PC-9 (cell line): ENCODE data around the gene DNASE1L1. TPM values are rescaled to one million over a fixed set of nuclear protein-coding genes. Genes with fewer than 3 reads are reported as not detected.

ENCODE experiments used
- BruUV-seq: library from RNA; stranded (reverse); fragments of 400-500 nt; replicated peaks from 2 replicates; lab custom pipeline; 2021; lab: Mats Ljungman, UMichigan
- CTCF ChIA-PET: fragments of 300-600 bp; sonication (Branson Sonifier 250); formaldehyde crosslinking; loops from one replicate; lab custom pipeline; 2022; ENCODE audit warnings: antibody characterized with exemption; lab: Charles Lee
- POLR2A ChIA-PET: fragments of 300-600 bp; sonication (Branson Sonifier 250); formaldehyde crosslinking; loops from one replicate; lab custom pipeline; 2022; ENCODE audit warnings: antibody characterized with exemption; ENCODE audit not compliant: unreplicated experiment; lab: Charles Lee
- DNase-seq, 2 experiments: peaks; one replicate each; pipeline versions ENCODE4 v3.0.0 to v3.0.0-alpha.2; 2015 to 2022; ENCODE audit warnings: mixed read lengths in 1 of 2
- H2AFZ ChIP-seq: fragments of 200-600 bp; sonication (generic); 2 replicates; pipeline ENCODE4 v1.8.1; 2017; ENCODE audit warnings: antibody characterized with exemption
- H3F3A ChIP-seq: fragments of 200-600 bp; sonication (generic); 2 replicates; pipeline ENCODE4 v1.8.1; 2017; ENCODE audit warnings: antibody characterized with exemption, mild to moderate bottlenecking, low read depth; ENCODE audit not compliant: insufficient read depth
- H3K27ac ChIP-seq: fragments of 200-600 bp; sonication (generic); 2 replicates; pipeline ENCODE4 v1.6.1; 2016; ENCODE audit warnings: mixed run types
- H3K27me3 ChIP-seq: fragments of 200-600 bp; sonication (generic); 2 replicates; pipeline ENCODE4 v1.6.1; 2016; ENCODE audit warnings: low read depth, mixed run types; ENCODE audit not compliant: insufficient read depth
- H3K36me3 ChIP-seq: fragments of 200-600 bp; sonication (generic); 2 replicates; pipeline ENCODE4 v1.6.1; 2016; ENCODE audit warnings: low read depth, mixed run types
- H3K4me1 ChIP-seq: fragments of 200-600 bp; sonication (generic); replicated peaks from 2 replicates; pipeline ENCODE4 v1.6.1; 2016; ENCODE audit warnings: mixed run types; ENCODE audit not compliant: insufficient read depth
- H3K4me2 ChIP-seq: fragments of 200-600 bp; sonication (generic); 2 replicates; pipeline ENCODE4 v1.6.1; 2017; ENCODE audit warnings: mixed run types
- H3K4me3 ChIP-seq: fragments of 200-600 bp; sonication (generic); 2 replicates; pipeline ENCODE4 v1.6.1; 2016; ENCODE audit warnings: mixed run types
- H3K79me2 ChIP-seq: fragments of 200-600 bp; sonication (generic); 2 replicates; pipeline ENCODE4 v1.6.1; 2017; ENCODE audit warnings: low read depth, mixed run types
- H3K9me2 ChIP-seq: fragments of 200-600 bp; sonication (generic); 2 replicates; pipeline ENCODE4 v1.8.1; 2017; ENCODE audit warnings: mild to moderate bottlenecking; ENCODE audit not compliant: insufficient read depth
- H3K9me3 ChIP-seq: fragments of 200-600 bp; sonication (generic); 2 replicates; pipeline ENCODE4 v1.8.1; 2016; ENCODE audit warnings: low read depth; ENCODE audit not compliant: insufficient read depth
- H4K20me1 ChIP-seq: fragments of 200-600 bp; sonication (generic); 2 replicates; pipeline ENCODE4 v1.8.1; 2017; ENCODE audit not compliant: insufficient read depth
- EZH2 ChIP-seq: fragments of 200-600 bp; sonication (generic); IDR thresholded peaks from 2 replicates; pipeline ENCODE4 v1.8.0; 2017; ENCODE audit warnings: antibody characterized with exemption, low read depth
- intact Hi-C: fragments of 100-400 bp; cut with micrococcal nuclease; formaldehyde crosslinking; loops from one replicate; pipeline ENCODE4 v1.10.0; 2022; ENCODE audit not compliant: unreplicated experiment
- total RNA-seq: library from RNA; stranded (reverse); gene quantifications from 2 replicates; pipeline ENCODE4 v1.2.3, GENCODE V29; 2021
- TF ChIP-seq, protein P1 (sequence below): fragments of 200-600 bp; sonication (generic); conservative IDR thresholded peaks from 2 replicates; pipeline ENCODE4 v1.6.1; 2017; ENCODE audit warnings: mixed run types, antibody characterized with exemption, mild to moderate bottlenecking, moderate library complexity

DNASE1L1 gene
- total RNA-seq, 1 experiment from 2014 or later, result 28.3 TPM

DNA sequence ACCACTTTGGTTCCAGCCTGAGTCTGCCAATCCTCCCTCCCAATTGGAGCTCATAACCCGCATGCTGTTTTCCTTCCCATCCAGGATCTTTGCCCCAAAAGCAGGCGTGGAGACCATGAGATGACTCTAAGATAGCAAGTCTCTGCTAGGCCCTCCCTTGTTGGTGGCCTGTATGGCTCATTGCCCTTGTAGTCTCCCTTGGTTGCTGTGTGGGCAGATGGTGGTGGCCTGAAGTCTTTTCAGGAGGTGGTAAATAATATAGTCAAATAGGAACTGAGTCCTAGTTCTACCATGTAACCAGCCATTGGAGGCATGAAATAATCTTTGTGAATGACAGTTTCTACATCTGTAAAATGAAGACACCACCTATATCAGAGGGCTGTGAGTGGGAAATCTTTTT, 20.7 kb upstream of the DNASE1L1 start:
- Histone ChIP-seq H3K36me3 (no peaks in the 10 kb centered on the region), H3K4me2 (peak overlapping the region; percentile 95), H3K9me3 (no peaks in the 10 kb centered on the region), H3K4me3 (peak overlapping the region; percentile 67; the same call in 1 of the 2 replicates), H3K4me1 (peaks cover 6% of the 10 kb centered on the region), H3K79me2 (peaks cover 19% of the 10 kb centered on the region), H2AFZ (no peak overlapping the region), H3K9me2 (no peaks in the 10 kb centered on the region), H4K20me1 (no peaks in the 10 kb centered on the region), H3F3A (no peaks in the 10 kb centered on the region), H3K27me3 (no peaks in the 10 kb centered on the region), H3K27ac (no peak overlapping the region)
- BruUV-seq, result TSS peak; percentile 70
- ChIA-PET POLR2A (interaction anchor here (0.6 kb wide), 1 partner anchor 47 kb away, joined by 4 read pairs; no protein-coding TSS in a partner anchor), CTCF (no interaction called here)
- no peak for DNase-seq
- intact Hi-C loops, result no loop called here
- TF ChIP-seq EZH2, result no peak
- TF ChIP-seq, protein P1, sequence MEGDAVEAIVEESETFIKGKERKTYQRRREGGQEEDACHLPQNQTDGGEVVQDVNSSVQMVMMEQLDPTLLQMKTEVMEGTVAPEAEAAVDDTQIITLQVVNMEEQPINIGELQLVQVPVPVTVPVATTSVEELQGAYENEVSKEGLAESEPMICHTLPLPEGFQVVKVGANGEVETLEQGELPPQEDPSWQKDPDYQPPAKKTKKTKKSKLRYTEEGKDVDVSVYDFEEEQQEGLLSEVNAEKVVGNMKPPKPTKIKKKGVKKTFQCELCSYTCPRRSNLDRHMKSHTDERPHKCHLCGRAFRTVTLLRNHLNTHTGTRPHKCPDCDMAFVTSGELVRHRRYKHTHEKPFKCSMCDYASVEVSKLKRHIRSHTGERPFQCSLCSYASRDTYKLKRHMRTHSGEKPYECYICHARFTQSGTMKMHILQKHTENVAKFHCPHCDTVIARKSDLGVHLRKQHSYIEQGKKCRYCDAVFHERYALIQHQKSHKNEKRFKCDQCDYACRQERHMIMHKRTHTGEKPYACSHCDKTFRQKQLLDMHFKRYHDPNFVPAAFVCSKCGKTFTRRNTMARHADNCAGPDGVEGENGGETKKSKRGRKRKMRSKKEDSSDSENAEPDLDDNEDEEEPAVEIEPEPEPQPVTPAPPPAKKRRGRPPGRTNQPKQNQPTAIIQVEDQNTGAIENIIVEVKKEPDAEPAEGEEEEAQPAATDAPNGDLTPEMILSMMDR, result no peak

DNA sequence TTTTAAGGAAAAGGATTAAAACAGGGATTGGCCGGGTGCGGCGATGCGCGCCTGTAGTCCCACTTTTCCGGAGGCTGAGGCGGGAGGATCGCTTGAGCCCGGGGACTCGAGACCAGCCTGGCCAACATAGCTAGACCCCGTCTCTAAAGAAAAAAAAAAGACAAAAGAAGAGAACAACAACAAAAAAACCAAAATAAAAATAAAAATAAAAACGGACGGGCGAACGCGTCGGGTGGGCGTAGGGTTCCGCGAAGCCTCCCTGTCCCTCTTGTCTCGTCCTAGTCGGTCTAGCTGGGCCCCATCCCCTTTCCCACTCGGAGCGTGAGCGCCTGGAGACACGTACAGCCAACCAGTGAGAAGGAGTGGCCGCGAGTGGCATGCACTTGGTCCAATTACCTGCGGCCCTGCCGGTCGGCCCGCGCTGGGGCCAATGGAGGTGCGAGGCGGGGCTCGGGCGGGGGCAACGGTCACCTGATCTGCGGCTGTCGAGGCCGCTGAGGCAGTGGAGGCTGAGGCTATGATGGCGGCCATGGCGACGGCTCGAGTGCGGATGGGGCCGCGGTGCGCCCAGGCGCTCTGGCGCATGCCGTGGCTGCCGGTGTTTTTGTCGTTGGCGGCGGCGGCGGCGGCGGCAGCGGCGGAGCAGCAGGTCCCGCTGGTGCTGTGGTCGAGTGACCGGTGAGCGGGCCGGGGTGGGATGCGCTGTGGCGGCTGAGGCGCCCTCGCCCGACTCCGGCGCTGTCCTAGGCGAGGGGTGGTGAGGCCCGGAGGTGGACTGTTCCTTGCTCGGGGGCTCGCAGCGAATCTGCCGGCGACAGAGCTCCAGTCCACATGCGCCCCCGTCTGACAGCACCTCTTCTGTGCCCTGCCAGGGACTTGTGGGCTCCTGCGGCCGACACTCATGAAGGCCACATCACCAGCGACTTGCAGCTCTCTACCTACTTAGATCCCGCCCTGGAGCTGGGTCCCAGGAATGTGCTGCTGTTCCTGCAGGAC, 19.4 kb upstream of the DNASE1L1 start, which contains the start of gene ATP6AP1:
Gene ATP6AP1 (plus strand): TSS at position 502 of the 996 bp plus-strand sequence. CDS start 16 bp downstream, at position 518.
- H3K79me2 ChIP-seq, result peaks cover 19% of the 10 kb centered on the region
- peak within 1 kb of the TSS; percentile 95 for H3K4me2 ChIP-seq
- TF ChIP-seq, protein P1, result no peak
- no peak for TF ChIP-seq EZH2
- no peaks in the 10 kb centered on the region for H3K27me3 ChIP-seq
- intact Hi-C loops, result no loop called here
- peak within 1 kb of the TSS; percentile 78 for H2AFZ ChIP-seq
- H3K36me3 ChIP-seq, result no peaks in the 10 kb centered on the region
- H3K4me1 ChIP-seq, result peaks cover 6% of the 10 kb centered on the region
- H4K20me1 ChIP-seq, result no peaks in the 10 kb centered on the region
- H3K4me3 ChIP-seq, result peak within 1 kb of the TSS; percentile 67
- H3K9me3 ChIP-seq, result no peaks in the 10 kb centered on the region
- CTCF ChIA-PET, result interaction anchor here (0.5 kb wide), 1 partner anchor 52 kb away, joined by 4 read pairs; no protein-coding TSS in a partner anchor
- BruUV-seq, result no TSS peak
- H3K27ac ChIP-seq, result no peak within 1 kb of the TSS
- peak; percentile 83 to 97 for DNase-seq
- POLR2A ChIA-PET, result interaction anchor here (0.6 kb wide), 1 partner anchor 17 kb away, joined by 3 read pairs; no protein-coding TSS in a partner anchor
- H3K9me2 ChIP-seq, result no peaks in the 10 kb centered on the region
- H3F3A ChIP-seq, result no peaks in the 10 kb centered on the region

DNA sequence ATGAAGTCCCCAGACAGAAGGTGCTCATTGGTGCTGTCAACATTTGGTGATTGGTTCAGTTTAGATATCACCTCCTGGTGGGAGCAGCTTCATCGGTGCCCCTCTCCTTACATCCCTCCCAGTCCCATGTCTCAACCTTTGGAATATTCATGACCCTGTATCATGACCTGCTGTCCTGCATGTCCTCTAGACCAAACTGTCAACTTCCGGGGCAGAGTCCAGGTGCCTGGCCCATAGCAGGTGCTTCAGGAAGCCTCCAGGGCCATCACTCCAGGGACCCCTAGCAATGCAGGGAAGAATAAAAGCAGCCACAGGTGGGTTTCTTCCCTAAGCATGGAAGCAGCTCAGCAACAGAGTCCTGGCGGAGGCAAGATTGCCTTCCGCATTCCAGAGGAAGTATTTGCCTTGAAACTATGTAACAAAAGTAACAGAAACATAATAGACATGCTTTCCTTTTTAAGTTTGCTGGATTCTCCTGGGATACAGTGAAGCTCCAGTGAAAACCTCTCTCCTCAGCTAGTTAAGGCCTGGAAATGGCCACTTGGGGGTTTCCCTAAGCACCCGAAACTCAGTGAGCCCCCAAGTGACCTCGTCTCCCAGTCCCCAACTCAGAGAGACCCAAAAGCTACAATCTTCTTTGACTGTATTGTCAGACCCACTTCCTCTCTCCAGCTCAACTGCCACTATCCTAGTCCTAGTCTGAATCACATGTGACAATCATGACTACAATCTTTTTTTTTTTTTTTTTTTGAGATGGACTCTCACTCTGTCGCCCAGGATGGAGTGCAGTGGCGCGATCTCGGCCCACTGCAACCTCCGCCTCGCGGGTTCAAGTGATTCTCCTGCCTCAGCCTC, 18.1 kb upstream of the DNASE1L1 start:
- intact Hi-C loops, result no loop called here
- no peaks in the 10 kb centered on the region for H3K9me2 ChIP-seq
- H3K36me3 ChIP-seq, result no peaks in the 10 kb centered on the region
- H3K79me2 ChIP-seq, result peaks cover 19% of the 10 kb centered on the region
- TF ChIP-seq EZH2, result no peak
- TF ChIP-seq, protein P1, result no peak
- no peaks in the 10 kb centered on the region for H3F3A ChIP-seq
- DNase-seq, result no peak
- H3K4me1 ChIP-seq, result peaks cover 6% of the 10 kb centered on the region
- CTCF ChIA-PET, result interaction anchor here (0.6 kb wide), 1 partner anchor 55 kb away, joined by 3 read pairs; no protein-coding TSS in a partner anchor
- no TSS peak for BruUV-seq
- no peaks in the 10 kb centered on the region for H3K9me3 ChIP-seq
- POLR2A ChIA-PET, result interaction anchor here (0.5 to 0.6 kb wide), 2 partner anchors 45 to 286 kb away, joined by 3 to 13 read pairs; no protein-coding TSS in a partner anchor
- no peak overlapping the region for H2AFZ ChIP-seq
- H3K4me2 ChIP-seq, result peak overlapping the region; percentile 95; the same call in 1 of the 2 replicates
- no peak overlapping the region for H3K27ac ChIP-seq
- peak overlapping the region; percentile 67; the same call in 1 of the 2 replicates for H3K4me3 ChIP-seq
- no peaks in the 10 kb centered on the region for H4K20me1 ChIP-seq
- H3K27me3 ChIP-seq, result no peaks in the 10 kb centered on the region
